SK-N-MC (cell line): ENCODE results near the gene TAF4.

Experiments used
- EZH2 ChIP-seq: fragments of 200-600 bp; sonication (generic); IDR thresholded peaks from one replicate; pipeline ENCODE4 v1.6.1; 2017; ENCODE audit warnings: antibody characterized with exemption
- FOXP2 ChIP-seq: optimal IDR thresholded peaks from 2 replicates; pipeline ENCODE3; 2011; ENCODE audit warnings: mild to moderate bottlenecking, moderate library complexity; ENCODE audit not compliant: insufficient read depth; ENCODE audit errors: extremely low read length, control extremely low read depth
- POLR2AphosphoS5 ChIP-seq: IDR thresholded peaks from 2 replicates; pipeline ENCODE4 v1.6.1; 2012; ENCODE audit warnings: mild to moderate bottlenecking, low read depth, low read length, borderline replicate concordance

- TF ChIP-seq EZH2 = no peak
- no peak for TF ChIP-seq POLR2AphosphoS5
- no peak for TF ChIP-seq FOXP2
Observed at GRCh38 chr20:62027698-62028321, 37.9 kb downstream of the TAF4 start.
